Caco-2 (cell line): ENCODE data around the gene GSDME. TPM values are rescaled to one million over a fixed set of nuclear protein-coding genes. Genes with fewer than 3 reads are reported as not detected.

Source experiments
- BruUV-seq: library from RNA; stranded (reverse); fragments of 400-500 nt; replicated peaks from 2 replicates; lab custom pipeline; 2021; lab: Mats Ljungman, UMichigan
- CTCF ChIA-PET: fragments of 300-600 bp; sonication (Branson Sonifier 250); formaldehyde crosslinking; loops from one replicate; lab custom pipeline; 2022; ENCODE audit warnings: antibody characterized with exemption; lab: Charles Lee
- POLR2A ChIA-PET: fragments of 300-600 bp; sonication (Branson Sonifier 250); formaldehyde crosslinking; loops from one replicate; lab custom pipeline; 2022; ENCODE audit warnings: antibody characterized with exemption; lab: Charles Lee
- DNase-seq, 2 experiments: peaks; one replicate each; pipeline versions ENCODE4 v3.0.0 to v3.0.0-alpha.2; 2020 to 2022
- H3K27me3 ChIP-seq: replicated peaks from 2 replicates; pipeline ENCODE4 v1.6.0; 2011; ENCODE audit warnings: low read length; ENCODE audit not compliant: control insufficient read depth, insufficient read depth
- H3K36me3 ChIP-seq: 2 replicates; pipeline ENCODE4 v1.5.1; 2011; ENCODE audit warnings: low read length; ENCODE audit not compliant: control insufficient read depth, insufficient read depth
- H3K4me1 ChIP-seq: fragments of 250-450 bp; sonication (Bioruptor Pico); 2 replicates; pipeline ENCODE4 v1.5.1; 2020; ENCODE audit warnings: mild to moderate bottlenecking
- H3K4me3 ChIP-seq: 2 replicates; pipeline ENCODE4 v1.5.1; 2011; ENCODE audit warnings: low read depth, mild to moderate bottlenecking, control low read depth, low read length
- H3K9me3 ChIP-seq: fragments of 250-450 bp; sonication (Bioruptor Pico); 2 replicates; pipeline ENCODE4 v1.5.1; 2020; ENCODE audit warnings: mild to moderate bottlenecking, moderate library complexity
- H3K27ac Mint-ChIP-seq: one replicate; pipeline ENCODE4 v1.8.0; 2022; ENCODE audit warnings: mixed read lengths; ENCODE audit not compliant: unreplicated experiment
- H3K27me3 Mint-ChIP-seq: one replicate; pipeline ENCODE4 v1.8.0; 2022; ENCODE audit warnings: mixed read lengths; ENCODE audit not compliant: insufficient read depth, unreplicated experiment
- H3K36me3 Mint-ChIP-seq: one replicate; pipeline ENCODE4 v1.8.0; 2022; ENCODE audit warnings: mild to moderate bottlenecking, mixed read lengths; ENCODE audit not compliant: insufficient read depth, unreplicated experiment
- H3K4me1 Mint-ChIP-seq: one replicate; pipeline ENCODE4 v1.8.0; 2022; ENCODE audit warnings: low read depth, mixed read lengths; ENCODE audit not compliant: unreplicated experiment
- H3K4me3 Mint-ChIP-seq: one replicate; pipeline ENCODE4 v1.8.0; 2022; ENCODE audit warnings: mild to moderate bottlenecking, moderate library complexity, mixed read lengths; ENCODE audit not compliant: unreplicated experiment
- H3K9me3 Mint-ChIP-seq: one replicate; pipeline ENCODE4 v1.8.0; 2022; ENCODE audit warnings: mixed read lengths; ENCODE audit not compliant: unreplicated experiment
- CTCF ChIP-seq, 2 experiments: fragments of 200-600 bp in 1 of 2; IDR thresholded peaks; 1 replicate in 1 of 2; 2 replicates in 1 of 2; pipeline versions ENCODE4 v1.5.1 to v1.8.0; 2011 to 2022; ENCODE audit warnings: antibody characterized with exemption in 1 of 2, control low read depth in 1 of 2, inconsistent platforms in 1 of 2, low read depth in 1 of 2, low read length in 1 of 2, mild to moderate bottlenecking in 1 of 2, moderate library complexity in 1 of 2; ENCODE audit not compliant: insufficient read depth in 1 of 2, severe bottlenecking in 1 of 2, unreplicated experiment in 1 of 2
- intact Hi-C: fragments of 100-400 bp; cut with micrococcal nuclease; formaldehyde crosslinking; loops from one replicate; pipeline ENCODE4 v1.10.0; 2022; ENCODE audit not compliant: unreplicated experiment
- total RNA-seq: library from RNA; stranded (reverse); gene quantifications from 2 replicates; pipeline ENCODE4 v1.2.3, GENCODE V29; 2022

The GSDME gene
- total RNA-seq, 1 experiment from 2014 or later: 35.2 TPM

GRCh38 chr7:24764972-24765744 is 7.9 kb upstream of the GSDME start:
- POLR2A ChIA-PET: no interaction called here
- H3K27ac Mint-ChIP-seq: no peak overlapping the region
- intact Hi-C loops: no loop called here
- H3K4me1 ChIP-seq: no peaks in the 10 kb centered on the region
- no peaks in the 10 kb centered on the region for H3K9me3 ChIP-seq
- no peak overlapping the region for H3K4me3 ChIP-seq
- no peaks in the 10 kb centered on the region for H3K36me3 Mint-ChIP-seq
- H3K4me1 Mint-ChIP-seq: peaks cover 5% of the 10 kb centered on the region
- H3K4me3 Mint-ChIP-seq: no peak overlapping the region
- BruUV-seq: no TSS peak
- H3K9me3 Mint-ChIP-seq: peaks cover under 1% of the 10 kb centered on the region
- no peak for TF ChIP-seq CTCF (IDR thresholded peaks at IDR 0.05; ENCODE audit: insufficient read depth in 1 of 2, low read depth in 1 of 2, low read length in 1 of 2, severe bottlenecking in 1 of 2, unreplicated experiment in 1 of 2)
- no peaks in the 10 kb centered on the region for H3K27me3 Mint-ChIP-seq
- H3K27me3 ChIP-seq: no peaks in the 10 kb centered on the region
- H3K36me3 ChIP-seq: no peaks in the 10 kb centered on the region
- CTCF ChIA-PET: interaction anchor here (0.5 to 0.6 kb wide), 2 partner anchors 46 to 191 kb away, joined by 3 read pairs; no protein-coding TSS in a partner anchor
- no peak for DNase-seq

DNA sequence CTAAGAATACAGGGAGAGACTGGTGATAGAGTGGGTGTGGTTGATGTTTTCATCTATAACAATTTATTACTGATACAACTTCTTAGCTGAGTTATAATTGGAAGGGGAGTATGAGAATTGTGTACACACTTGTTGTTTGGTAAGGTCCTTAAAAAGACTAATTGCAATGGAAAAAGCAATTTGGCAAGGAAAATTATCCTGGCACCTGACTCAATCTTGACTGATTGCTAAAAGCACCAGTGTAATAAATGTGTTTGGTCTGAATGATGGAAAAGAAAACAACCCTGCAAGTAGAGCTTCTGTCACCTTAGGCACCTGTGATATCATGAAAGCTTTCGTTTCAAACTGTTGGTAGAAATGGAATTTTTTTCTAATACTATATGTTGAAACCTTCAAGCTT is 6.7 kb upstream of the GSDME start:
- DNase-seq: no peak
- no peaks in the 10 kb centered on the region for H3K36me3 Mint-ChIP-seq
- BruUV-seq: no TSS peak
- CTCF ChIA-PET: no interaction called here
- H3K4me1 Mint-ChIP-seq: peaks cover 5% of the 10 kb centered on the region
- H3K9me3 ChIP-seq: no peaks in the 10 kb centered on the region
- H3K4me3 ChIP-seq: no peak overlapping the region
- POLR2A ChIA-PET: no interaction called here
- H3K4me3 Mint-ChIP-seq: no peak overlapping the region
- no peak for TF ChIP-seq CTCF (IDR thresholded peaks at IDR 0.05; ENCODE audit: insufficient read depth in 1 of 2, low read depth in 1 of 2, low read length in 1 of 2, severe bottlenecking in 1 of 2, unreplicated experiment in 1 of 2)
- no peaks in the 10 kb centered on the region for H3K27me3 Mint-ChIP-seq
- no peaks in the 10 kb centered on the region for H3K4me1 ChIP-seq
- H3K27me3 ChIP-seq: no peaks in the 10 kb centered on the region
- intact Hi-C loops: no loop called here
- no peak overlapping the region for H3K27ac Mint-ChIP-seq
- H3K36me3 ChIP-seq: no peaks in the 10 kb centered on the region
- H3K9me3 Mint-ChIP-seq: no peaks in the 10 kb centered on the region

DNA sequence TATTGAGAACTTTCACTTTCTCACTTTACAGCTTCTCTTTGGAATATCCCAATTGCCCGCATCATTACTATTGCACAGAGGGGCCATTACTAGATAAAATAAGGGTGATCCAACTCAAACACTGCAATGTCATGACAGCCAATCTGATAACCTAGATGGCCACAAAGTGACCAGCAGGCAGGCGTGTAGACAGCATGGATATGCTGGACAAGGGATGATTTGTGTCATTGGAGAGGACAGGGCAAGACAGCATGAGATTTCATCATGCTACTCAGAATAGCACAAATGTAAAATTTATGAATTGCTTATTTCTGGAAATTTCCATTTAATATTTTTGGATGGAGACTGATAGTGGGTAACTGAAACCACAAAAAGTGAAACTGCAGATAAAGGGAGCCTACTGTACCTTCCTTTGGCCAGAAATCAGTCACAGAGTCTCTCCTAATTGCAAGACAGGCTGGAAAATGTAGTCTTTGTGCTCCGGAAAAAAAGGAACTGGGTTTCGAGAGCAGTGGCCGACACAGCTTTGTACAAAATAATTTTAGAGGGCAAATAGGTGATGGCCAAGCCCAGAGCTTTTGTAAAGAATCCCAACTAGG is 6.1 kb upstream of the GSDME start:
- H3K9me3 Mint-ChIP-seq: no peaks in the 10 kb centered on the region
- H3K27ac Mint-ChIP-seq: no peak overlapping the region
- intact Hi-C loops: no loop called here
- H3K9me3 ChIP-seq: no peaks in the 10 kb centered on the region
- no peak for DNase-seq
- H3K36me3 Mint-ChIP-seq: no peaks in the 10 kb centered on the region
- no peaks in the 10 kb centered on the region for H3K36me3 ChIP-seq
- BruUV-seq: no TSS peak
- peaks cover 5% of the 10 kb centered on the region for H3K4me1 Mint-ChIP-seq
- H3K4me1 ChIP-seq: no peaks in the 10 kb centered on the region
- H3K27me3 Mint-ChIP-seq: no peaks in the 10 kb centered on the region
- H3K4me3 ChIP-seq: no peak overlapping the region
- POLR2A ChIA-PET: no interaction called here
- H3K27me3 ChIP-seq: no peaks in the 10 kb centered on the region
- no peak for TF ChIP-seq CTCF (IDR thresholded peaks at IDR 0.05; ENCODE audit: insufficient read depth in 1 of 2, low read depth in 1 of 2, low read length in 1 of 2, severe bottlenecking in 1 of 2, unreplicated experiment in 1 of 2)
- CTCF ChIA-PET: no interaction called here
- H3K4me3 Mint-ChIP-seq: no peak overlapping the region
